ENCODE data around the gene EVC2. TPM values are rescaled to one million over a fixed set of nuclear protein-coding genes. Genes with fewer than 3 reads are reported as not detected.

Gene EVC2
- total and polyA plus RNA-seq, 8 donors, result 4.1 to 11.0 (median 9.4) TPM

- Histone ChIP-seq H3K27me3 (no peaks in the 10 kb centered on the region), H3K27ac (no peak overlapping the region), H3K4me3 (no peak overlapping the region), H3K4me1 (no peaks in the 10 kb centered on the region), H3K9me3 (peaks cover 0 to 11% of the 10 kb centered on the region in 2 donors), H3K36me3 (no peaks in the 10 kb centered on the region)
- intact Hi-C loops (cut with DNase I), result no loop called here
- DNase-seq (no peak), ATAC-seq (no peak)
- TF ChIP-seq CTCF (IDR thresholded peaks at IDR 0.05), result no peak
Observed at GRCh38 chr4:5719350-5720055, 11.1 kb upstream of the EVC2 start.

GRCh38 chr4:5718411-5718810 lies 10.1 kb upstream of the EVC2 start:
- intact Hi-C loops (cut with DNase I), result no loop called here
- H3K27ac ChIP-seq, result no peak overlapping the region

GRCh38 chr4:5717449-5718158 lies 9.2 kb upstream of the EVC2 start:
- intact Hi-C loops (cut with DNase I), result no loop called here
- ATAC-seq, result no peak
- peaks cover 0 to 12% of the 10 kb centered on the region in 2 donors for H3K27me3 ChIP-seq

More at GRCh38 chr4:5718411-5718810, 10.1 kb upstream of the EVC2 start:
- DNase-seq (no peak), ATAC-seq (no peak)
- Histone ChIP-seq H3K27me3 (peaks cover 0 to 4% of the 10 kb centered on the region in 2 donors), H3K36me3 (no peaks in the 10 kb centered on the region), H3K4me3 (no peak overlapping the region), H3K4me1 (no peaks in the 10 kb centered on the region), H3K9me3 (peaks cover 0 to 11% of the 10 kb centered on the region in 2 donors)
- no peak for TF ChIP-seq CTCF (IDR thresholded peaks at IDR 0.05)

GRCh38 chr4:5716391-5716790 lies 8.0 kb upstream of the EVC2 start:
- Histone ChIP-seq H3K27me3 (peaks cover 0 to 24% of the 10 kb centered on the region in 2 donors), H3K27ac (no peak overlapping the region), H3K9me3 (peaks cover 0 to 11% of the 10 kb centered on the region in 2 donors), H3K4me3 (no peak overlapping the region), H3K36me3 (no peaks in the 10 kb centered on the region), H3K4me1 (peaks cover 0 to 4% of the 10 kb centered on the region in 2 donors)
- no peak for TF ChIP-seq CTCF (IDR thresholded peaks at IDR 0.05)
- DNase-seq (no peak), ATAC-seq (no peak)
- intact Hi-C loops (cut with DNase I), result no loop called here

More at GRCh38 chr4:5717449-5718158, 9.2 kb upstream of the EVC2 start:
- peaks cover 0 to 11% of the 10 kb centered on the region in 2 donors for H3K9me3 ChIP-seq
- no peaks in the 10 kb centered on the region for H3K36me3 ChIP-seq
- H3K4me3 ChIP-seq, result no peak overlapping the region
- H3K4me1 ChIP-seq, result no peaks in the 10 kb centered on the region
- H3K27ac ChIP-seq, result no peak overlapping the region
- no peak for DNase-seq
- no peak for TF ChIP-seq CTCF (IDR thresholded peaks at IDR 0.05)

GRCh38 chr4:5715357-5715756 lies 7.0 kb upstream of the EVC2 start:
- Histone ChIP-seq H3K27ac (no peak overlapping the region), H3K9me3 (peaks cover 0 to 11% of the 10 kb centered on the region in 2 donors), H3K27me3 (peaks cover 0 to 33% of the 10 kb centered on the region in 2 donors), H3K4me1 (peaks cover 0 to 9% of the 10 kb centered on the region in 2 donors), H3K36me3 (no peaks in the 10 kb centered on the region), H3K4me3 (no peak overlapping the region)
- ATAC-seq (no peak), DNase-seq (no peak)
- TF ChIP-seq CTCF (IDR thresholded peaks at IDR 0.05), result no peak
- intact Hi-C loops (cut with DNase I), result no loop called here
